Fibroblast of lung (primary cell): Measurements from ENCODE around the gene LSM12. TPM values are rescaled to one million over a fixed set of nuclear protein-coding genes. Genes with fewer than 3 reads are reported as not detected.

Experiments
- DNase-seq, 2 donors: peaks; one replicate each; pipeline versions ENCODE4 v3.0.0 to v3.0.0-alpha.2; 2010; ENCODE audit warnings: low read depth in 2 of 2
- H2AFZ ChIP-seq: 2 replicates; pipeline ENCODE4 v1.5.1; 2012; ENCODE audit warnings: low read length, control low read depth, inconsistent platforms
- H3K27ac ChIP-seq: 2 replicates; pipeline ENCODE4 v1.5.1; 2011; ENCODE audit warnings: low read length, control low read depth; ENCODE audit not compliant: insufficient read depth
- H3K27me3 ChIP-seq: 2 replicates; pipeline ENCODE4 v1.5.1; 2011; ENCODE audit warnings: mild to moderate bottlenecking, low read length; ENCODE audit not compliant: control insufficient read depth, insufficient read depth
- H3K36me3 ChIP-seq: 2 replicates; pipeline ENCODE4 v1.5.1; 2011; ENCODE audit warnings: low read length; ENCODE audit not compliant: control insufficient read depth, insufficient read depth
- H3K4me1 ChIP-seq: 2 replicates; pipeline ENCODE4 v1.5.1; 2011; ENCODE audit warnings: low read length; ENCODE audit not compliant: control insufficient read depth, insufficient read depth; ENCODE audit errors: extremely low read depth
- H3K4me2 ChIP-seq: 2 replicates; pipeline ENCODE4 v1.5.1; 2011; ENCODE audit warnings: low read length, control low read depth; ENCODE audit not compliant: insufficient read depth; ENCODE audit errors: extremely low read depth
- H3K4me3 ChIP-seq, 4 experiments: fragments of 200-600 bp in 1 of 4; sonication (generic) in 1 of 4; replicated peaks in 1 of 4; 2 replicates each; pipeline ENCODE4 v1.5.1; 2011 to 2016; ENCODE audit warnings: low read length in 4 of 4, low read depth in 3 of 4, mild to moderate bottlenecking in 3 of 4, control low read depth in 2 of 4, inconsistent platforms in 1 of 4, mixed read lengths in 1 of 4; ENCODE audit not compliant: insufficient read depth in 1 of 4; ENCODE audit errors: control extremely low read depth in 1 of 4
- H3K79me2 ChIP-seq: 2 replicates; pipeline ENCODE4 v1.5.1; 2012; ENCODE audit warnings: mild to moderate bottlenecking, low read length, inconsistent platforms; ENCODE audit not compliant: control insufficient read depth, insufficient read depth
- H3K9ac ChIP-seq: 2 replicates; pipeline ENCODE4 v1.5.1; 2011; ENCODE audit warnings: mild to moderate bottlenecking, low read length, control low read depth; ENCODE audit not compliant: insufficient read depth
- H3K9me3 ChIP-seq: 2 replicates; pipeline ENCODE4 v1.5.1; 2012; ENCODE audit warnings: low read depth, low read length; ENCODE audit not compliant: control insufficient read depth, insufficient read depth
- H4K20me1 ChIP-seq: 2 replicates; pipeline ENCODE4 v1.5.1; 2011; ENCODE audit warnings: low read length; ENCODE audit not compliant: control insufficient read depth, insufficient read depth; ENCODE audit errors: extremely low read depth
- EZH2 ChIP-seq: IDR thresholded peaks from 2 replicates; pipeline ENCODE4 v1.5.1; 2012; ENCODE audit warnings: low read length, control low read depth, mild to moderate bottlenecking; ENCODE audit errors: missing control alignments
- polyA plus RNA-seq, 2 donors: library from polyadenylated mRNA; depleted of rRNA in 1 of 2; stranded (reverse) in 1 of 2; unstranded in 1 of 2; fragments of >200 nt; gene quantifications; 2 replicates each; pipeline ENCODE4 v1.2.1, GENCODE V29; 2011 to 2012; ENCODE audit warnings: missing spikeins in 1 of 2
- total RNA-seq: library from RNA; depleted of rRNA; stranded (reverse); fragments of >200 nt; gene quantifications from 2 replicates; pipeline ENCODE4 v1.2.1, GENCODE V29; 2014
- TF ChIP-seq, protein P1 (sequence below), 2 donors: IDR thresholded peaks in 1 of 2; conservative IDR thresholded peaks in 1 of 2; 1 replicate in 1 of 2; 2 replicates in 1 of 2; pipeline ENCODE4 v1.5.1; 2011 to 2012; ENCODE audit warnings: low read length in 2 of 2, control low read depth in 1 of 2, inconsistent platforms in 1 of 2, low read depth in 1 of 2, mild to moderate bottlenecking in 1 of 2

LSM12 gene
- total and polyA plus RNA-seq, 2 donors (not counting 1 experiment from before 2014, with no cell fraction given) = 25.6 to 79.3 TPM

DNA sequence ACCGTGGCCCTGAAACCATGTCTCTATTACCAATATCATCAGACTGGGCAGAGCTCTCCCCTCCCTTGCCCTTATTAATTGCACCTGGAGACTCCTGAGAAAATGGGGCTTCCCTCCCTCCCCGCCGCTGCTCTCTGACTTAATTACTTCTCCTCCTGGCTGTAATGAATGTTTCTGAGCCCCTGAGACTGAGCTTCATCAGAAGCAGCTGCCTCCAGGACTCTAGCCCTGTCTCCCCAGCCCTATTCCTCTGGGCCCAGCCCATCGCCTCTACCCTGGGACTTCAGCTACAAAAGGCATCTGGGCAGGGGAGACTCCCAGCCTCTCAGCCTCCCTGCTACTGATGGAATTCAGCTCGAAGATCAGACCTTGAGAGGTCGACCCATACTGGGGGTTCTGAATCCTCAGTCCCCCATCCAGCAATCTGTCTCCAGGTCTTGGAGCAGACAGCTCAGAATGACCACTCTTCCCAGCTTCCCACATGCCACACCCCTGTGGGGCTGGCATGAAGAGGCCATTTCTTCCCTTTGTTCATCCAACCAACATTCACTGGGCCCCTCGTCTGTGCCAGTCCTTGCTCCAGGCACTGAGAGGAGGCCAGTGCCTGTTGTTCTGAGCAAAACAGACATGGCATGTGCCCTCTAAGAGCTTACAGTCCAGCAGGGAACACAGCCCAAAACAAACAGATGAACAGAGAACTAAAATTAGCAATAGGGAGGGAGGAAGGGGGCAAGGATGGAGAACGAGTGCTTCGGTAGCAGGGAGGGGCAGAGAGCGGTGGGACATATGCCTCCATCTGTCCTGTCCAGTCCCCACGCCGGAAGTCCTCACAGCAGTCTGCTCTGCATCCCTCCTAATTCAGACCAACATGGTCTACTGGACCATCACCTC, 79.1 kb downstream of the LSM12 start:
- H3K27ac ChIP-seq = no peak overlapping the region
- no peak overlapping the region for H3K9ac ChIP-seq
- H3K9me3 ChIP-seq = no peaks in the 10 kb centered on the region
- DNase-seq = no peak
- no peaks in the 10 kb centered on the region for H4K20me1 ChIP-seq
- H3K27me3 ChIP-seq = peaks cover 25% of the 10 kb centered on the region
- H3K4me2 ChIP-seq = no peak overlapping the region
- H3K79me2 ChIP-seq = no peaks in the 10 kb centered on the region
- H3K4me1 ChIP-seq = no peaks in the 10 kb centered on the region
- H2AFZ ChIP-seq = no peak overlapping the region
- TF ChIP-seq, protein P1, sequence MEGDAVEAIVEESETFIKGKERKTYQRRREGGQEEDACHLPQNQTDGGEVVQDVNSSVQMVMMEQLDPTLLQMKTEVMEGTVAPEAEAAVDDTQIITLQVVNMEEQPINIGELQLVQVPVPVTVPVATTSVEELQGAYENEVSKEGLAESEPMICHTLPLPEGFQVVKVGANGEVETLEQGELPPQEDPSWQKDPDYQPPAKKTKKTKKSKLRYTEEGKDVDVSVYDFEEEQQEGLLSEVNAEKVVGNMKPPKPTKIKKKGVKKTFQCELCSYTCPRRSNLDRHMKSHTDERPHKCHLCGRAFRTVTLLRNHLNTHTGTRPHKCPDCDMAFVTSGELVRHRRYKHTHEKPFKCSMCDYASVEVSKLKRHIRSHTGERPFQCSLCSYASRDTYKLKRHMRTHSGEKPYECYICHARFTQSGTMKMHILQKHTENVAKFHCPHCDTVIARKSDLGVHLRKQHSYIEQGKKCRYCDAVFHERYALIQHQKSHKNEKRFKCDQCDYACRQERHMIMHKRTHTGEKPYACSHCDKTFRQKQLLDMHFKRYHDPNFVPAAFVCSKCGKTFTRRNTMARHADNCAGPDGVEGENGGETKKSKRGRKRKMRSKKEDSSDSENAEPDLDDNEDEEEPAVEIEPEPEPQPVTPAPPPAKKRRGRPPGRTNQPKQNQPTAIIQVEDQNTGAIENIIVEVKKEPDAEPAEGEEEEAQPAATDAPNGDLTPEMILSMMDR (conservative IDR thresholded peaks at IDR 0.05 in 1 of 2, IDR thresholded peaks at IDR 0.05 in 1 of 2; ENCODE audit: low read depth in 1 of 2, low read length in 2 of 2) = no peak
- H3K36me3 ChIP-seq = no peaks in the 10 kb centered on the region
- H3K4me3 ChIP-seq = no peak overlapping the region

DNA sequence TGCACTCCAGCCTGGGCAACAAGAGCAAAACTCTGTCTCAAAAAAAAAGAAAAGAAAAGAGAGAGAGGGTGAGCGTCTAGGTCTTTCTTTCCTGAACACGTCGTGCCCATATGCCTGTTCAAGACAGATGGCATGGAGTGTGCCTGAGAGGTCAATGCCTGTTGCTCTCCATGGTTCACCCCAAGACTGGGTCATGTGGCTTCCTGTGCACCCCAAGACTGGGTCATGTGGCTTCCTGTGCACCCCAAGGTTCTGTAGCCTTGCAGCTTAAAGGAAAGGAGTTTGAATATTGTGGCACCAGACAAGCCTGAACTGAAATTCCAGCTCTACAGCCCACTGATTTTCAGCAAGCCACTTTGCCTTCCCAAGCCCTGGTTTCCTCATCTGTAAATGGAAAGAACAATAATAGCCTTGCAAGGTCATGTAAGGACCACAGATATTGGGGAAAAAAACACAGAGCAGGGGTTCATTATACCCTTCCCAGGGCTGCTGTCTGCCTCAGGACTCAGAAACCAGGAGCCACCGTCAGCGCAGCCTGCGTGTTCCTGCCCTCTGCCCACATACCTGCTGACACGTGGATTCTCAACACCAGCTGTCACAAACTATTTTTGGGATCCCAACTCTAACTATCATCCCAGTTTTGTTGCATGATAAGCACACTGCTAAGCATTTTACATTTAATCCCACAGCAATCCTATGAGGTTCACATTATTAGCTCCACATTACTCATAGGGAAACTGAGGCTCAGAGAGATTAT, 80.1 kb downstream of the LSM12 start:
- TF ChIP-seq EZH2 = no peak
- TF ChIP-seq, protein P1 (conservative IDR thresholded peaks at IDR 0.05 in 1 of 2, IDR thresholded peaks at IDR 0.05 in 1 of 2; ENCODE audit: low read depth in 1 of 2, low read length in 2 of 2) = no peak
- H3K4me3 ChIP-seq = no peak overlapping the region
- H4K20me1 ChIP-seq = no peaks in the 10 kb centered on the region
- no peak overlapping the region for H3K9ac ChIP-seq
- H3K9me3 ChIP-seq = no peaks in the 10 kb centered on the region
- no peaks in the 10 kb centered on the region for H3K79me2 ChIP-seq
- peaks cover 31% of the 10 kb centered on the region for H3K27me3 ChIP-seq
- H2AFZ ChIP-seq = no peak overlapping the region
- H3K36me3 ChIP-seq = no peaks in the 10 kb centered on the region
- no peak overlapping the region for H3K4me2 ChIP-seq
- no peaks in the 10 kb centered on the region for H3K4me1 ChIP-seq
- H3K27ac ChIP-seq = no peak overlapping the region
- no peak for DNase-seq

DNA sequence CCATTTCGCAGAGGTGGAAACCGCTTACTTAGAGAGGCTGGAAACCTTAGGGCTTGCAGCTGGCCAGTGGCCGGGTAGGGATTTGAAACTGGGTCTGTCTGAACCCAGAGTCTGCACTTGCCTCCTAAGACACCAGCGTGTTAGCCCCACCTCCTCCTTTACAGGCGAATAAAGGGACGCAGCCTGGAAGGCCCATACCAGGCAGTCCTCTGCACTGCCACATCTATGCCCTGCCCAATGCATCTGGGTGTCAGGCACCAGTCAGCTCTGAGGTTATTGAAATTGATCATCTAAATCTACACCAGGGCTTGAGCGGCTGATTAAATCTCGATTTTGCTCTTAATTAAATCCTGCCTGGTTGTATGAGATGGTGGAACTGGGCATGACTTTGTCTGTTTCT, 82.0 kb downstream of the LSM12 start:
- H3K36me3 ChIP-seq = no peaks in the 10 kb centered on the region
- H3K4me1 ChIP-seq = no peaks in the 10 kb centered on the region
- no peaks in the 10 kb centered on the region for H3K79me2 ChIP-seq
- peak overlapping the region in 1 of 4 experiments; percentile 34 for H3K4me3 ChIP-seq
- no peak for DNase-seq
- H3K27ac ChIP-seq = no peak overlapping the region
- no peak overlapping the region for H3K4me2 ChIP-seq
- no peaks in the 10 kb centered on the region for H3K9me3 ChIP-seq
- TF ChIP-seq, protein P1 (conservative IDR thresholded peaks at IDR 0.05 in 1 of 2, IDR thresholded peaks at IDR 0.05 in 1 of 2; ENCODE audit: low read depth in 1 of 2, low read length in 2 of 2) = no peak
- TF ChIP-seq EZH2 = no peak
- H3K27me3 ChIP-seq = peaks cover 36% of the 10 kb centered on the region
- H2AFZ ChIP-seq = no peak overlapping the region
- no peak overlapping the region for H3K9ac ChIP-seq
- H4K20me1 ChIP-seq = no peaks in the 10 kb centered on the region
